Activated CD8-positive, alpha-beta memory T cell treated with anti-CD3 and anti-CD28 coated beads, Interleukin-2, amount 50 U/mL, for 1 hour (primary cell): ENCODE results near the gene SORCS1.

Experiments
- DNase-seq: peaks from one replicate; pipeline ENCODE4 v3.0.0-alpha.2; 2020; ENCODE audit errors: extremely low read depth

SORCS1 gene

DNA sequence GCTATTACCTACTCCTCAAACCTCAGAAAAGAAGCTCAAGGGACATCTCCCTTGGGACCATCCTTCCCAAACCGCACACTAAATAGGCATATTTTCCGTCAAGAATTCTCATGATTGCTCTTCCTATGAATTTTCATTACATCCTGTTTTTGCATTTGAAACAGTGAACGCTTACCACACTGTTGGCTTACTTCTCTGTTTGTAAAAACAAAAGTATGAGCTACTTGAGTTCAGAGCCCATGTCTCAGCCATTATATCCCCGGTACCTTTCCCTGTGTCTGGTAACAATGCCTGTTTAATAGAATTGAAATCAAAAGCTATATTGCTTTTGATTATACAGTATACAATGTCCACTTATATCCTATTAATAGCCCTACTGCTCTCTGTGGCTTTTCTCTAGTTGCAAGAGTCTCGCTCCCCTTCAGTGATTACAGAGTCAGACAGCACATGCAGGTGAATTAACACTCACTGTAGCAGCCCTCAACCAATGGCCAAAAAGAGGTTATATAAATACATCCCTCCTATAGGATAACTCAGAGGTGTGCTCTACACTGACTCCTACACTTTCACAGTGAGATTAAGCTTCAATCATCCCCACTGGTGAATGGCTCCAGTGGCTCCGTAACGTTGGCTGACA, 264.4 kb downstream of the SORCS1 start:
- DNase-seq = no peak

DNA sequence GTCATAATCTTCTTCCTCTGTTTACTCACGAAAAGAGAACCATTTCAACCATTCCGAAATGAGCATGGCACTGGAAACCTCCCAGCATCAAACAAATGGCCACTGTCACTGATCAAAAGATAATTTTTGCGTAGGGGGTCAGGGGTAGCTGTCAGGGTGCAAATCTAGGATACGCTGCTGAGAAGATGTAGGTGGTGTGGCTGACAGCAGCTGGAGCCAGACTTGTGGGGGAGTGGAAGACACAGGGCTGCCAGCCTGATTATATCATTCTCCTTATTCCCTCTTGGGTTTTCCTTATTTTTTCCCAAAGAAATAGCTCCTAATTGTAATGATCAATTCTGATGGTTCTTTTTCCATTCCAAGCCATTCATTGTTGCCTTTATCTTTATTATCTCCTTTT, 266.1 kb downstream of the SORCS1 start:
- no peak for DNase-seq

DNA sequence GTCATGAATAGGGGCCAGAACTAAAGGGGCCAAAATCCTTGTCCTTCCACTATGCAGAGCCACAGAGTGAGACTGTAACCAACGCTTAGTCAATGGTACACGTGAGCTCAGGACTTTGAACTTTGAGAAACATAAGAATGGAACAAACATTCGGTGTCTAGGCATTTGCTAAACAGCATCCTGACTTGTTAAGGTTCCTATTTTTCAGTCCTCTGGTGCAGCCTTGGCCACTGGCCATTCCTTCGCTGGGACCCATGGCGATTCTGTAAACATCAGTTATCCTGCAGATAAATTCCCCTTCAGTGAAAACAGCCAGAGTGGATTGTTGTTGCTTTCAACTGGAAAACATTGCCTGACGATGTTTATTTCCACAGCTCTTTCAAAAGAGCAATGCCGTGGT, 266.8 kb downstream of the SORCS1 start:
- DNase-seq = no peak

DNA sequence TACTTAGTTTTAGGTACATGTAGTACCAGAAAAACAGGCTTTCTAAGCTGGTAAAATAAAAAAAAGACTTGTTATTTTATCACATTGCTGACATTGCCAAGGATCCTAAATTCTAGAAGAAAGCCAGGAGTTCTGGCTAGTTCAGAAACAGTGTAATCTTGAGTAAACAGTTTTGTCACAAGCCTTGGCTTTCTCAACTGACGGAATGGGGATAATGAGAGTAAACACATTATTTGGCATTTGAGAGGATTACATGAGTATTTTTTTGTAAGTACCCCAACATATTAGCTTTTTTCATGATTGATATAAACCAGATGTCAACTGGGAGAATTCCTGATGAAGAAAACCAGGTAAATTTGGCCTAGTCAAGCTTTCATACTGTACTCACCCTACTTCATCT, 269.8 kb downstream of the SORCS1 start:
- no peak for DNase-seq

DNA sequence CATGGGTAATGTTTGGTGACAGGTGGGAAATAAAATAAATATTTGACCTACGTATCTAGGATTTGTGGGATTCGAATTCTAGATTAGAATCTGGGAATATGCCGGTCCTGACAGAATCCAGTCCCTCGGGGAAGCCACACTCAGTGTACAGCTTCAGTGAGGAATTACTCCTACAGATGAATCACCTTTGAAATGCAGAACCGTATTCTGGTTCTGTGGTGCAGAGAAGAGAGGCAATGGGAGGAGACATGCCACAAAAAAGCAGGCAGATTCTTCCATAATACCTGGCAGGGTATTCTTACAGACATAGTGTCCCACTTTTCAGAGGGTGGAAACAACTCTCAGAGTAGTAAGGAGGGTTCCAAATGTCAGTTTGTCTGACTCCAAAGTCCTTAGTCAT, 286.9 kb downstream of the SORCS1 start:
- no peak for DNase-seq

DNA sequence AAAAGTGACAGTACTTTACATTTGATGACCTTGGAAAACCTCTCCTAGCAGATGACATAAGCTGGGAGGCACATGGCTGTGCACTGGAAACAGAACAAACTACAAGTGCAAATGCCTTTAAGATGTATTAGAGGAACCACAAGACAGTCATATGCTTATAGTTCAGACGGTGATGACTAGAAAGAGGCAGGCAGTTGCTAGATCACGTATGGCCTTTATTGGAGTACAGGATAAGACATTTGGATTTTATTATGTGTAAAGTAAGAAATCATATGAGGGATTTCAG, 290.0 kb downstream of the SORCS1 start:
- DNase-seq = no peak

DNA sequence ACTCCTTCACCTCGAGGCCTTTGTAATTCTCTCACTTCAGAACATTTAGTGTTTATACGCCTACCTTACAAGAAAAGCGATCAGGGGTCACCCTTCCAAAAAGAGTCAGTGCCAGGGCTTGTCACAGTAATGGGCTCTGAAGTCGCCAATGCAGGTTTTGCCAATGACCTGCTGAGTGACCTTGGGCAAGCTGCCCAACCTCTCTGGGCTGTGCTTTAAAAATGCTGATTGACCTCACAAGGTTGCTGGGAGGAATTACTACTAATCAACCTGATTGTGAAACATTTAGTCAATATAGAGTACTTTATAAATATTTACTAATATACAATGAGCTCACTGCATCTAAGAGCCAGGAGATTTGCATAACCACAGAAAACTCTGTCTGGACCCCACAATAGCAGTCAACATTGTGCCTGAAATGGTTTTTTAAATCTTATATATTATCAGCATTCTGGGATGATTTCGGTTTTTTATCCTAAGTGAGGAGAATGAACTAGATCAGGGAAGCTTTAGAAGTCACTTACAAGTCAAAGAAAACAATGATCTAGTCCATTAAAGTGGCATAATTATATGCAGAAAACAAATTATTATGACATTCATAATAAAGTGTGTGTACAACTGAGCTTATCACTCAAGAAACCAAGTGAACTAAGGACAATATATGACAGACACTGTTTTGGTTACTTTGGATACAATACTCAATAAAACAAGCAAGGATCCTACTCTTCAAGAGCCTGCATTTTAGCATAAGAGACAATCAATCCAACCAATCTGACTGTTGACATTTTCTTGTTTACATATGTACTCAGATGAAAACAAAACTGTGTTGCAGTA, 290.5 kb downstream of the SORCS1 start:
- DNase-seq = no peak

DNA sequence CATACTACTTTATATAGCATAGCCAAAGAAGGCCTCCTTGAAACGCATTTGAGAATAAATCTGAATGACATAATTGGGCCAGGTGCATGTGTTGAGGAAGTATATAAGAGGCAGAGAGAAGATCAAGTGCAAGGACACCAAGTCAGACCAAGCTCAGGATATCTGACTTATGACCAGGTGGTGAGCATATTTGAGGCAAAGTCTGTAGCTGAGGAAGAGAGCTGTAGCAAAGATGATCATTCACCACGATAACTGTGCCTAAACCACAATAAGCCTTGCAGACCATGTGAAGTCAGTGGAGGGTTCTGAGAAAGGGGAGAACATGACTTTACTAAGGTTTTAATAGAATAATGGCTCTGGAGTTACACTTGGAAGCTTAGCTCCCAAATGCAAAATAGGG, 292.3 kb downstream of the SORCS1 start:
- DNase-seq = no peak

DNA sequence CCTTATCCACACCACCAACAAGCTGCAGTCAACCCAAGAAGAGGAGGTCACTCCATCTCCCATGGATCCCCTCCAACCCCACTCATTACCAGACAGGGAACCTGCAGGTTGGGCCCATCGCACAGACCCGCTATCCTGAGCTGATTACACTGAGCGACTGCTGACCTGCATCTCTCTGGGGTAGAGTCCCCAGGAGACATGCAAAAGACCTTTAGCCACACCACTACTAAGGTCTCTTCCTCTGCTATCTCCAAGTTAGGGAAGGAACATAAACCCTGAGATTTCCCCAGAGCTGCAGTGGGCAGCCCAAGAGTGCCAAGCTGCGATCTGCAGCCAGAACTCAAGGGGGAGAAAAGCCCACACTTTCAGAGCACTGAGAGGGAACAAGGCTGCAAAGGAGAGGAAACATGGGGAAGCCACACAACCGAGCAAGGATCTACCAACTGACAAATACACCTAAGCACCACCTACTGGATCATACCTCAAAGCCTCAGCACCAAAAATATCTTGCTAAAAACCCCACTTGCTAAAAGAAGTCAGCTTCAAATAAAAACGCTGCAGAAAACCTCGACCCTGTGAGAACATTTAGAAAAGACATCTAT, 298.2 kb downstream of the SORCS1 start:
- DNase-seq = no peak

DNA sequence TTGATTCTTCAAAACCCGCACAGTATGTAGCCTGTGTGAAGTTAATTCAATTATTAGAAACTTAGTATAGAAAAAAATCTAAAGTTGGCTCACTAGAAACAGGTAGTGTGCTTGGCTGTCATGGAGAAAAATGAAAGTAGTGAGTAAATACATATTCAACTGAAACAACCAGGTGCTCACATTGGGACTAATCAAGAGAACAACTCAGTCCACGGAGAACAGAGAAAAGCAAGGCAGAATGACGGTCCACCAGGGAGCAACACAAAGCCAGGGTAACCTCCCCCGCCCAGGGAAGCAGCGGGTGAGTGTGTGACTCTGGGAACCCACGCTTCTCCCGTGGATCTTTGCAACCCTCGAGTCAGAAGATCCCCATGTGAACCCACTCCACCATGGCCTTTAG, 300.5 kb downstream of the SORCS1 start:
- DNase-seq = no peak

DNA sequence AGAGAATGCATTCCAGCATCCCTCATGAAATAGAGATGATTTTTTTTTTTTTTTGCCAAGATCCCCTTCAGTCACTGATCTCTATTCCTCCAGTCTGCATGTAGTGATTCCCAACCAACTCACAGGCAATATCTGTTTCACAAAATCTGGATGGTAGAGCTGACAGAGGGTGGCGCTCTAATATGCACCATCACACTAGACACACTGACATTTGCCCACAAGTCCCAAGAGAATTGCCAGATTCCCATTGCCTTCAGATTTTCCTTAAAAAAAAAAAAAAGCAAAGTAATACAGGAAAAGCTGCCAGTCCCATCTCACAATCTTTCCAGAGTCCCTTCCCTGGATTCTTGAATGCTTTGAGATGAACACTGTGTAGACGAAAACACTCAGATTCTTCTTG, 301.0 kb downstream of the SORCS1 start:
- DNase-seq = no peak

DNA sequence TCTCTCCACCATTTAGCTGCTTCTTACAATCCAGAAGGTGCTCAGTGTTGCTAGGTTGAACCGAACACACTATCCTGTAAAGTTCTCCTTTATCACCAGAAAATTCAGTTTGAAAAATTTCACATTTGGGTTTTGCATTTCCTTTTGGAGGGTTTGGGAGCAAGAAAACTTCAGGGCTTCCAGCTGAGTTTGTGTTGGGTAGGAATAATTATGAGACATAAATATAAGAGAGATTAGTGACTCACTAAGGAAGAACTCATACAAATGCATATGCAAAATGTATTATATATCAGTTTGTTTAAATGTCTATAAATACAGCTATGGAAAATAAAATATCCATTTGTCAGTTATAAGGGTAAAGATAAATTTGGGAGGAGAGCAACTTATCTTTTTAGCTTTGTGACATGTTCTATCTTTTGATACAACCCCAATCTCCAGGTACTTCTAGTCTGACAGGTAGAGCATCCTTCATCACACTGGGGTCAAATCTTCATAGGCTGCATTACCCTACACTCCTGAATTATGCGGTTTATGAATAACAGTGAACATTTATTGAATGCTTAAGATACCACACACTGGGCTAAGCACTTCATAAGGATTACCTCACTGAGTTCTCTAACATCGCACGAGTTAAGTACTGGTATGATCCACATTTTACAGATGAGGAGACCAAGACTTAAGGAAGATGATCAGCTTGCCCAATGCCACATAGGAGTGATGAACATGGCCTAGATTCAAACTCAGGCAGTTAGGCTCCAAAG, 304.4 kb downstream of the SORCS1 start:
- DNase-seq = no peak

DNA sequence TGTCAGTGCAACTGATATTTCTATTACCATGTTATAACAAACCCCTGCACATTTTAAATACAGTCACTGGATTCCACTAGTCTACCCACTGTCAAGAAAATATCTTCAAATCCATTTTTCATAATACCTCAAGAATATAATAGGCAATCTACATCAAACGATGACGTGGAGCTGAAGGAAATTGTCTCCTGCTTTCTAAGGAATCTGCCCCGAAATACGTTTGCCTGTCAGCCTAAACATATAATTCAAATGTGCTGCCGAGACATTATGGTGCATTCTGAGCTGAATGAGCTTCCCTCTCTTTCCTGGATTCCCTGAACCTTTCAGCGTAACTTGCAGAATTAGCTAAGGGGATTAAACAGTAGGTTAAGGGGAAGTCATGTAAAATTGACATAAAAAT, 306.8 kb downstream of the SORCS1 start:
- DNase-seq = no peak

DNA sequence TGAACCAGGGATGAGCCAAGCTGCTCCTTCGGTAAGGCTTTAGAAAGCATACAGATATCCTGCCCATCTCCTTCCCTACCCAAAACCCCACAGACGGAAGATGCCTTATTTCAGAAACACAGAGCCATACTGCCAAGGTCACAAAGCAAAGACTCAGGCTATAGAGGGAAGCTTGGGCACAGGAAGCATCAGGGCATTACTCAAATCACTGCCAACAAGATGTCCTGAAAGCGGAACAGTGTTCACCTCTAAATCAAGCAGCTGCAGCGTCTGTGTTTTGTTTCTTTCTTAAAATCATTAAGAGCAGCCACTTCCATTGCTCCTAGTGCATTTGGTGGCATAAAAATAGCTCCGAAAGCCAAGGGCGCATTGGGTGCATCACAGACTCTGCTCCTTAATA, 307.3 kb downstream of the SORCS1 start:
- no peak for DNase-seq

DNA sequence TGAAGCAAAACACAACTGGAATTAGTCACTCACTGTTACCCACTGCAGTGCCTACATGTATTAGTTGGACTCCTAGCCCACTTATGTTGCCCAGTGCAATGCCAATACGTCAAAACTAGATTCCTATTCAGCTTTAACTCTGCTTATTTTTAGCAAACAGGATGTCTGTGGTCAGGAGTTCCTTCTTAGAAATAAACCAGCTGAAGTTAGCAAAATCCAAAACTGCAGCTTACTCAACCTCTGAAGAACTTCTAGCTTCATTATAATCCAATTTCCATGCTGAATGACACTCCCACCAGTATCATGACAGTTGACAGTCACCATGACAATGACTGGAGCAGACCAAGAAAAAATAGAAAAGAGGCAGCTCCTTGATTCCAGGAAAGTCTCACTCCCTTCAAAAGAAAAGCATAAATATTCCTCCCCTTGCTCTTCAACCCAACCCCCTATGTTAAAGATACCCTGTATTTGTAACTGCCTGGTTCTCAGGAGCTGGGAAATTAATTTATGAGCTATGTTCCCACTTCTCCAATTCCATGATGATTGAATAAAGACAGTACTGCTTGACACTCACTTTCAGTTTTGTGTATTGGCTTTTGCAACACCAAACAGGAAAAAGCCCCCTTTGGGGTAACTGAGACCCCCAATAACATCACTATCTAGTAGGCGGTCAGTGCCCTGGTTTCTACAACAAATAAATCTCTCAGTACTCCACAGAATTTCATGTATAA, 327.4 kb downstream of the SORCS1 start:
- DNase-seq = no peak

DNA sequence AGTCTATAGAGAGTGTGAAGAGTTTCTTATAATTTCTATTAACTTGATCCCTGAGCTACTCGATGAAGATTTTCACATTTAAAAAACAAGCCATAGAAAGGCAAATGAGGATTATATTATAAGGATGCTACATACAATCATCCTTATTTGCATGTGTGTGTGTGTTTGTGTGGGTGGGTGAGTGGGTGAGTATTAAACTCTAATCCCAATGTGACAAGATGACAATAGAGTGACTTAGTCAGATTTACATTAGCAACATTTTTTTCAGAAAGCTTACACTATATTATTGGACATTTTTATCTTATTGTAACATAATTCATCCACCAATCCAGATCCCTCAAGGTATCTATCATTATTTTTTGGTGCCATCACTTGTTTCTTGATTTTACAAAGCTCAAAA, 331.7 kb downstream of the SORCS1 start:
- DNase-seq = no peak

DNA sequence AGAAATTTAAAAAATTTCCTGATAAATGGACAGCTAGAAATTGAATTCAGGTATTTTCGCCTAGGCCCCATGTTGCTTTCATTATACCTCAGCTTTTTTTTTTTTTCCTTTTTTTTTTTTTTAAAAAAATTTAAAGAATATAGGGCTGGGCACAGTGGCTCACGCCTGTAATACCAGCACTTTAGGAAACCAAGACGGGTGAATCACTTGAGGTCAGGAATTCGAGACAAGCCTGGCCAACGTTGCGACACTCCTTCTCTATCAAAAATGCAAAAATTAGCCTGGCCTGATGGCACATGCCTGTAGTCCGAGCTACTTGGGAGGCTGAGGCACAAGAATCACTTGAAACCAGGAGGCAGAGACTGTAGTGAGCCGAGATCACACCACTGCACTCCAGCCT, 334.0 kb downstream of the SORCS1 start:
- DNase-seq = no peak

DNA sequence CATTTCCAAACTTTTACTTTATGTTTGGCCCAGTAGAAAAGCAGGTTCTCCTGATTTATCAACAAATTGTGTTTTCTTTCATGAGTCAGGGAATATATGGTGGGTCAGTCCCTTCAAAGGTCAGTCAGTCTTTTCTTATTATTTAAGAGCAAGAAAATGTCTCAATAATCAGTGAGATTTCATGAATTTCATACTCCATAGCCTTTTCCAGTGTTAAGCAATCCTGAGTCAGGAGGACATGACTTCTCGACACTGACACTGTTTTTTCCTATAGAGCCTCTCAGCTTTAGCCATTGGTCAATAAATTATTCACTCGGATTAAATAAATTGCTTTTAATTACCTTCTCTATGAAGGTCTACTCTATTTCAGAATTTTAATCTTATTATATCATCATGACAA, 334.5 kb downstream of the SORCS1 start:
- DNase-seq = no peak

DNA sequence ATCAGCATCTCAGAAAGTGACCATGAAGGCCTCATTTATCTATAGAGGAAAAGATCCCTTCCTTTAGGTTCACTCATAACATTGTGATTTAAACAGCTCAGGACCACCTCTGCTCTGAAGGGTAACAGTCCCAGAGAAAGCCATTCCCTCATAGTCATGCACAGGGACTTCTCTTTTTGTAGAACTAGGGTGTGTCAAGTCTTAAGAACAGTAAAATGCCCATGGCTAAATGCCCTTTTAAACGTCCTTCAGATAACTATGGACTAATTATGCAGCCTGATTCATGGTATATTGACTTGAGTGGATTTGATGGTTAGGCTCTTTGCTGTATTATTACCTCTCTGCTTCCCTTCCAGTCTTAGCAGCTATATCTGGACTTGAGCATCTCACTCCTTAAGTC, 337.8 kb downstream of the SORCS1 start:
- no peak for DNase-seq

DNA sequence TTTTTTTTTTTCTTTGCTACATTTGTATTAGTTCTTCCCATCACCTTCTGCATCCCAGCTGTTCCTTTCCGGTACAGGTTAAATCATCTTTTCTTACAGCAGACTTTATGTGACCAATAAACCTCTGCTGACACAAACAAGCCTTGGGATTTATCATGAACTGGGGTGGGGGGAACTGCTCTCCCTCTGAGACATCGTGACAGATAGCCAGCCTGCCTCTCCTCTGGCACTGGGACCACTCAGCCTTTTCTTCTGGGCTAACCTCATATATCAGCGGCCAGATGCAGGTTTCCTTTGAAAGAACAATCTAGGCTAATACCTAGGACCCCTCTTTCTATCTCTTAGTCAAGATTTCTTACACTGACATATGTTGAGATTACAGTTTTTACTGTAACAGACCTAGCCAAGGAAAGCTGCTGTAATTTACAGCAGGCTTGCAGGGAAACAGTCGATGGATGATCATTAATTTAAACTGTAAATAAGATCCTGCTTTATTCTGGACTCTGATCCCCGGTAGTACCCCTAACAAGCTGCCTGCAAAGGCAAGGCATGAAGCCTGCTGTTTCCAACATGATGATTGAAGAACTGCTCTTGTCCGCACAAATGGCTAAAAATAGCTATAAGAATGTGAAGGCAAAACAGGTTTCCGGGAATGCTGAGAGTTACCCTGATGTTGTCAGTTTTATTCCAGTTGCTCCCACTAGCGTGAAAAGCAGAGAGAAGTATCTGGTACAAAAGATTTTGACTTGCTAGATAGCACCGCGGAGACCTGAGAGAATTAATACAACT, 338.7 kb downstream of the SORCS1 start:
- DNase-seq = no peak

DNA sequence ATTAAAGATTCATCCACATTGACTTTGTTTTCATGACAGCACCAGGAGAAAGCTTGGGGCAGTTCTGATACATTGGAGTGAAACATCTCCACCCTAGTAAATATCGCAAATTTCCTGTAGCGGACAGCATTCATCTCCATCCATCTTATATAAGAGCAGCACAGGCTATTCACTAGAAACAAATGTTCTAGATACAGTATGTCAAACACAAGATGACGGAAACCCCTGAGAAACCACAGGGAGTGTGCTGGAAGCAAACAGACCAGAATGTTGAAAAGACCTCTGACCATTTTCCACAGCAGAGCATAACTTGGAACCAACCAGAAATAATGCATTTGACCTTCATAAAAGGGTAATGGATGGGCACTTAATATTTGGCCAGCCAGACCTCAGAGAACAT, 343.9 kb downstream of the SORCS1 start:
- no peak for DNase-seq
